GM21367 (cell line): ENCODE data around the gene NLGN1.
"Not testable (repeated sequence)": the region's sequence is repeated elsewhere in the genome, so short reads cannot be mapped to it uniquely, and the experiment has no call there.

Experiments
- ATAC-seq: cut with Tn5 transposase; IDR thresholded peaks from one replicate; pipeline ENCODE4 v1.9.1; 2021; ENCODE audit not compliant: unreplicated experiment

The NLGN1 gene

GRCh38 chr3:174204765-174205164 is 807.2 kb downstream of the NLGN1 start:
- no peak for ATAC-seq

GRCh38 chr3:174206607-174207192 is 809.2 kb downstream of the NLGN1 start:
- no peak for ATAC-seq

GRCh38 chr3:174208161-174208560 is 810.6 kb downstream of the NLGN1 start:
- no peak for ATAC-seq

- not testable (repeated sequence) for ATAC-seq
Measured at GRCh38 chr3:174211896-174212295, 814.4 kb downstream of the NLGN1 start.

- no peak for ATAC-seq
Measured at GRCh38 chr3:174215456-174215855, 817.9 kb downstream of the NLGN1 start.

- no peak for ATAC-seq
Measured at GRCh38 chr3:174216019-174216418, 818.5 kb downstream of the NLGN1 start.

GRCh38 chr3:174216946-174217718 is 819.6 kb downstream of the NLGN1 start:
- no peak for ATAC-seq

- no peak for ATAC-seq
Measured at GRCh38 chr3:174218016-174218415, 820.5 kb downstream of the NLGN1 start.

- no peak for ATAC-seq
Measured at GRCh38 chr3:174219738-174220137, 822.2 kb downstream of the NLGN1 start.

GRCh38 chr3:174220775-174221554 is 823.4 kb downstream of the NLGN1 start:
- no peak for ATAC-seq

- ATAC-seq = no peak
Measured at GRCh38 chr3:174223042-174223441, 825.5 kb downstream of the NLGN1 start.

GRCh38 chr3:174223626-174224025 is 826.1 kb downstream of the NLGN1 start:
- no peak for ATAC-seq

GRCh38 chr3:174229916-174230315 is 832.4 kb downstream of the NLGN1 start:
- ATAC-seq = no peak

- ATAC-seq = not testable (repeated sequence)
Measured at GRCh38 chr3:174232028-174232657, 834.6 kb downstream of the NLGN1 start.

- no peak for ATAC-seq
Measured at GRCh38 chr3:174232658-174233429, 835.3 kb downstream of the NLGN1 start.

- ATAC-seq = no peak
Measured at GRCh38 chr3:174233511-174233910, 836.0 kb downstream of the NLGN1 start.

GRCh38 chr3:174242311-174243041 is 844.9 kb downstream of the NLGN1 start:
- no peak for ATAC-seq

GRCh38 chr3:174243171-174243570 is 845.6 kb downstream of the NLGN1 start:
- ATAC-seq = no peak

- no peak for ATAC-seq
Measured at GRCh38 chr3:174247687-174248152, 850.2 kb downstream of the NLGN1 start.

- ATAC-seq = no peak
Measured at GRCh38 chr3:174251681-174252080, 854.1 kb downstream of the NLGN1 start.
